GM13976 (cell line): Measurements from ENCODE around the gene VPREB3.
A peak's percentile ranks its signal among the peaks of the same experiment; 100 is the strongest.

Experiments used
- DNase-seq: peaks from one replicate; pipeline ENCODE4 v3.0.0; 2012; ENCODE audit warnings: low spot score
- in situ Hi-C: fragments of 300-500 bp; cut with MboI; formaldehyde crosslinking; loops from one replicate; pipeline ENCODE4 v1.12.0; 2022; ENCODE audit warnings: low sequenced_read_pairs, mixed read lengths, inconsistent platforms; ENCODE audit not compliant: unreplicated experiment
- TF ChIP-seq, protein P1 (sequence below): IDR thresholded peaks from 2 replicates; pipeline ENCODE4 v1.5.1; 2012; ENCODE audit warnings: borderline replicate concordance, mild to moderate bottlenecking; ENCODE audit not compliant: insufficient read depth; ENCODE audit errors: extremely low read depth, missing control alignments, control extremely low read depth

VPREB3 gene

GRCh38 chr22:23756891-23757290, 2.7 kb upstream of the VPREB3 start:
- no peak for DNase-seq
- in situ Hi-C loops, result no loop called here
- TF ChIP-seq, protein P1, sequence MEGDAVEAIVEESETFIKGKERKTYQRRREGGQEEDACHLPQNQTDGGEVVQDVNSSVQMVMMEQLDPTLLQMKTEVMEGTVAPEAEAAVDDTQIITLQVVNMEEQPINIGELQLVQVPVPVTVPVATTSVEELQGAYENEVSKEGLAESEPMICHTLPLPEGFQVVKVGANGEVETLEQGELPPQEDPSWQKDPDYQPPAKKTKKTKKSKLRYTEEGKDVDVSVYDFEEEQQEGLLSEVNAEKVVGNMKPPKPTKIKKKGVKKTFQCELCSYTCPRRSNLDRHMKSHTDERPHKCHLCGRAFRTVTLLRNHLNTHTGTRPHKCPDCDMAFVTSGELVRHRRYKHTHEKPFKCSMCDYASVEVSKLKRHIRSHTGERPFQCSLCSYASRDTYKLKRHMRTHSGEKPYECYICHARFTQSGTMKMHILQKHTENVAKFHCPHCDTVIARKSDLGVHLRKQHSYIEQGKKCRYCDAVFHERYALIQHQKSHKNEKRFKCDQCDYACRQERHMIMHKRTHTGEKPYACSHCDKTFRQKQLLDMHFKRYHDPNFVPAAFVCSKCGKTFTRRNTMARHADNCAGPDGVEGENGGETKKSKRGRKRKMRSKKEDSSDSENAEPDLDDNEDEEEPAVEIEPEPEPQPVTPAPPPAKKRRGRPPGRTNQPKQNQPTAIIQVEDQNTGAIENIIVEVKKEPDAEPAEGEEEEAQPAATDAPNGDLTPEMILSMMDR, result no peak

DNA sequence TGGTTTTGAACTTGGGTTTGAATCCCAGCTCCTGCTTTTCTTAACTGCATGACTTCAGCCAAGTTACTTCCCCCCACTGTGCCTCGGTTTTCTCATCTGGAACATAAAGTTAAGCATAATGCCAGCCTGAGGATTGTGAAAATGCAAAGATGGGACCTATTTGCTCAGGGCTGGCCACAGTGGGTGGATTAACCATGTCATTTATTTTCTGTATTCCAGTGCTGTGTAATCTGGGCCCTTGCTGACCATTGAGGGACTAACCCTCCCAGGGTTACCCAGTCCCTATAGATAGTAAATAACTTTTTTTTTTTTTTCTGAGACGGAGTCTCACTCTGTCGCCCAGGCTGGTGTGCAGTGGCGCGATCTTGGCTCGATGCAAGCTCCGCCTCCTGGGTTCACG, 1.5 kb upstream of the VPREB3 start:
- TF ChIP-seq, protein P1, result no peak
- in situ Hi-C loops, result no loop called here
- no peak for DNase-seq

- DNase-seq, result no peak
- TF ChIP-seq, protein P1, result no peak
- in situ Hi-C loops, result no loop called here
These were observed 883 bp upstream of the VPREB3 start for GRCh38 chr22:23754980-23755636.

DNA sequence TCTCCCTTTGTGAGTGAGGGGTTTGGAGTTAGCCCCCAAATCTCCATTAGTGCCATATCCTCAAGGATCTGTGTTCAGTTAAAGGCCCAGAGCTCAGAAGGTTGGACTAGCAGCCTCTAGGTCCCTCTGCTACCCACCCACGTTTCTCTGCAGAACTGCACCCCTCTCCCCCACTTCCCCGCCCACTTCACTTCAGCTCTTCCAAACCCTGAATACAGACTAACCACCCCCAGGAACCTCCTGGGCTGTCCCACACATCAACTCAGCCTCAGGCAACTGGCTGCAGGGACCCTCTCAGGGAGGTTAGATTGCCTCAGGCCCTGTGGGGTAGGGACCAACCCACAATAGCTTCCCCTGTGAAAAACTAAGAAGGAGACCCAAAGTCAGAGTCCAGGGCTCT, 840 bp downstream of the VPREB3 start:
- TF ChIP-seq, protein P1, result no peak
- in situ Hi-C loops, result no loop called here
- DNase-seq, result no peak

- TF ChIP-seq, protein P1, result no peak
- peak; percentile 61 for DNase-seq
- in situ Hi-C loops, result no loop called here
These were observed 1.5 kb downstream of the VPREB3 start for GRCh38 chr22:23752750-23753149.

DNA sequence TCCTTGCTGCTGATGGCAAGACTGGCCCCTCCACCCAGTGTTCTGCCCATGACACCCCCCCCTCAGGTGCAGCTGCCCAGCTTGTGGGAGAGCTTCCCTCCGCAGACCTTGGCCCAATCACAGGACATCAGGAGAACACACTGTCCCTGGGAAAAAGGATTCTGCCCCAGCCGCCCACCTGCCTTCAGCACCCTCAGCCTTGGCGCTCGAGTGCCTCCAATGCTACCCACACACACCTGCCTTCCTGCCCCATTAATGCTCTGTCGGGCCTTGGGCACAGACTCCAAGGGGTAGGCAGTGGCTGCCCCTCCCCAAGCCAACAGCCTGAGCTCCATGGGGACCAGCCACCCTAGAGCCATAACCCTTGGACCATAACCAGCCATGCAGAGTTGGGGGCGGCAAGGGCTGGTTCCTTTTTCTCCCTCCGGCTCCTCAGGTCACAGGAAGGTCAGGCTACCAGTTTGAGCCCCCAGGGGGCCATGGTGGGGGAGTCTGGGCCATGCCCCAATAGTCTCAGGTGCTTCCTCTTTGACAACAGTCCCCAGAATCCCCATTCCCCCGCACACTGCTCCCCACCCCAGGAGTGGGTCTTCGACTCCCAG, 2.0 kb downstream of the VPREB3 start:
- in situ Hi-C loops, result no loop called here
- TF ChIP-seq, protein P1, result no peak
- peak; percentile 76 for DNase-seq
